SK-MEL-5 (cell line): ENCODE results near the gene DBNDD2. TPM values are rescaled to one million over a fixed set of nuclear protein-coding genes. Genes with fewer than 3 reads are reported as not detected.

Experiments
- DNase-seq: peaks from one replicate; pipeline ENCODE4 v3.0.0-alpha.2; 2016; ENCODE audit warnings: low read depth, low spot score
- in situ Hi-C: cut with HindIII; loops from 2 replicates; pipeline ENCODE4 v1.10.0; 2016; ENCODE audit warnings: low sequenced_read_pairs, high pct_unique_total_duplicates, low pct_unique_long_range_greater_than_20kb
- total RNA-seq: library from RNA; depleted of rRNA; stranded (reverse); fragments of >200 nt; shearing (Covaris generic); gene quantifications from 2 replicates; pipeline ENCODE4 v1.2.3, GENCODE V29; 2014

DBNDD2 gene
- total RNA-seq, 1 experiment from 2014 or later = 0.77 TPM

DNA sequence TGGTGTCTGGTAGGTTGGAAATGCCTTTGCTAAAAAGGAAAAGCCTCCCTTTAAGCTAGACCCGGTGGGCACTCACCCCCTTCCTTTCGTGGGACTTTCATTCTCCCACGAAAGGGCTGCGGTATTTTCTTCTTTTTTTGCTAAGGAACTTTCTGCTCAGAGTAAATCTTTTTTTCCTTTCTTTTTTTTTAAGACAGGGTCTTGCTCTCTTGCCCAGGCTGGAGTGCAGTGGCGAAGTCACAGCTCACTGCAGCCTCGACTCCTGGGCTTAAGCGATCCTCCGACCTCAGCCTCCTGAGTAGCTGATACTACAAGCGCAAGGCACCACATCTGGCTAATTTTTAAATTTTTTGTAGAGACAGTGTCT, 34.0 kb upstream of the DBNDD2 start:
- DNase-seq = no peak
- in situ Hi-C loops = no loop called here

DNA sequence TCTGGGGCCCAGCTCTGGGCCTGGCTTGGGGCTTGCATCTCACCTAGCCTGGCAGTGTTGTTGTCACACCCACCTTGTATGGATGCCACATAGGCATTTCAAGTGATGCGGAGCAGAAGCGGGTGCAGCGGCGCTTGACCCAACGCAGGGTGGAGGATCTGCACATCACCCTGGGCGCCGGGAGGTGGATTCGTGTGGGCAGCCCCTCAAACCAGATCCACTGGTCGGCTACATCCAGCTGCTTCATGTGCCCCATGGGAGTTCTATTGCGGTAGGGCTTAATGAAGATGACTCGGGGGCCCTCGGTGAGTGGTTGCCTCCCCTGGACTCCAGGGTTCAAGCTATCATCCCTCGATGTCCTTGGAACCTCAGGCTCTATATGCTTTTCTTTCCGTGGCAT, 33.1 kb upstream of the DBNDD2 start:
- no peak for DNase-seq
- in situ Hi-C loops = no loop called here

DNA sequence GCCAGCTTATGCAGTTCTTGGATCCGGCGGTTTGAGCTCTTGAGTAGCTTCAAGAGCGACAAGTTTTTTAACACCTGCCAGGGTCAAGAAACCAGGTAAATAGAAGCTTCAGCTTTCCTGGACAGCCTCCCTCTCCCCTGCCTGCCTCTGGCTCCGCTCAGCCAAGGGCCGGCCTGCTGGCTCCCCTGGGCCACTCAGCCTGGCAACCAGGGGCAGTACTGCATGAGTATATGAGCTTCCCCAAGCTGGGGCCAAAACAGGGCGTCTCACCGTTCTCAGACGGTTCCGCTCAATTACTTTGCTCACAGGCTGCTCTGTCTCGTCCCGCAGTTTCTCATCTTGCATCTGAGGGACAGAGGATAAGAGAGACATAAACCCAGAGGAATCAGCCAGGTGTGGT, 30.8 kb upstream of the DBNDD2 start:
- no peak for DNase-seq
- in situ Hi-C loops = no loop called here

GRCh38 chr20:45378191-45378590, 29.9 kb upstream of the DBNDD2 start, which contains the start of gene TP53TG5:
TSS of gene TP53TG5 (minus strand) at chr20:45378325. CDS start at chr20:45378236, 89 bp downstream.
- no peak for DNase-seq
- in situ Hi-C loops = no loop called here

DNA sequence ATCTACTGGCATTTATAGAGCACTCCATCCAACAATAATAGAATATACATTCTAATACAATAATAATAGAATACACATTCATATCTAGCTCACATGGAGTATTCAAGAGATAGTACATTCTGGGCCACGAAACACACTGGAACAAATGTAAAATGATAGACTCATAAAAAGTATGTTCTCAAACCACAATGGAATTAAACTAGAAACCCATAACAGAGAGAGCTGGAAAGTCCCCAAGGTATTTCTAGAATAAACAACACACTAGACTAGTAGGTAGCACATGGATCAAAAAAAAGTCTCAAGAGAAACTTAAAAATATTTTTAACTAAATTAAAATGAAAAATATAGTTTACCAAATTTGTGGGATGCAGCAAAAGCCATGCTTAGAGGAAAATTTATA, 20.8 kb upstream of the DBNDD2 start:
- in situ Hi-C loops = no loop called here

DNA sequence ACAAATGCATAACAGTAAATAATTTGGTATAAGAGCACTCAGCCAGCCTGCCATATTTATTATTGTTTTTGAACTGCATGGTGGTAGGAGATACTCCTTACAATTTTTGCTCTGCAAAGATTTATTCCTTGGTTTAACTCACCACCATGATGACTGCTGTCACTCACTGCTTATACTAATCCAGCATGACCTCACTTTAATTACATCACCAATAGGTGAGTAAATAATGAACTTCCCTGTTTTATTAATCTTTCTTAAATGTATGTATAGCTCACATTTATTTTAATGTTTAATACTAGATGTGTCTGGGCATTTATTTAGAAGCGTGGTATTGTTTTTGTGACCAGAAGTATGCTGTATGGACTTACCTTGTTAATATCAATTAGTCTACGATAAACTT, 17.2 kb upstream of the DBNDD2 start:
- no peak for DNase-seq
- in situ Hi-C loops = no loop called here

More for the DNA sequence above, 20.8 kb upstream of the DBNDD2 start:
- DNase-seq = no peak

- in situ Hi-C loops = no loop called here
- DNase-seq = no peak
Measured at GRCh38 chr20:45391559-45391958, 16.5 kb upstream of the DBNDD2 start.

DNA sequence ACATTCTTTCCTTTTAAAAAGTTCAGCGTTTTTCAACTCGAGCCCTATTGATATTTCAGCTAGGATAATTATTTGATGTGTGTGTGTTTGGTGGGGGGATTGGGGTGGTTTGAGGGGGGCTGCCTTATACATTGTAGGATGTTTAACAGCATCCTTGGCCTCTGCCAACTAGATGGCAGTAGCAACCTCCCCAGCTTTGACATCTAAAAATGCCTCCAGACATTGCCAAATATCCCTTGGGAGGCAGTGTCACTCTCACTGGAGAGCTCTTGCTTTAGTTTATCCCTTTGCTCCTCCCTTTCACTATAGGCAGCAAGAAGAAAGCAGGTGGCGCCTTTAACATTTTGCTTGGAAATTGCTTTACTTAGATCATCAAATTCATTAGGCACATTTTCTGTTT, 15.4 kb upstream of the DBNDD2 start:
- in situ Hi-C loops = no loop called here
- peak; percentile 22 for DNase-seq

DNA sequence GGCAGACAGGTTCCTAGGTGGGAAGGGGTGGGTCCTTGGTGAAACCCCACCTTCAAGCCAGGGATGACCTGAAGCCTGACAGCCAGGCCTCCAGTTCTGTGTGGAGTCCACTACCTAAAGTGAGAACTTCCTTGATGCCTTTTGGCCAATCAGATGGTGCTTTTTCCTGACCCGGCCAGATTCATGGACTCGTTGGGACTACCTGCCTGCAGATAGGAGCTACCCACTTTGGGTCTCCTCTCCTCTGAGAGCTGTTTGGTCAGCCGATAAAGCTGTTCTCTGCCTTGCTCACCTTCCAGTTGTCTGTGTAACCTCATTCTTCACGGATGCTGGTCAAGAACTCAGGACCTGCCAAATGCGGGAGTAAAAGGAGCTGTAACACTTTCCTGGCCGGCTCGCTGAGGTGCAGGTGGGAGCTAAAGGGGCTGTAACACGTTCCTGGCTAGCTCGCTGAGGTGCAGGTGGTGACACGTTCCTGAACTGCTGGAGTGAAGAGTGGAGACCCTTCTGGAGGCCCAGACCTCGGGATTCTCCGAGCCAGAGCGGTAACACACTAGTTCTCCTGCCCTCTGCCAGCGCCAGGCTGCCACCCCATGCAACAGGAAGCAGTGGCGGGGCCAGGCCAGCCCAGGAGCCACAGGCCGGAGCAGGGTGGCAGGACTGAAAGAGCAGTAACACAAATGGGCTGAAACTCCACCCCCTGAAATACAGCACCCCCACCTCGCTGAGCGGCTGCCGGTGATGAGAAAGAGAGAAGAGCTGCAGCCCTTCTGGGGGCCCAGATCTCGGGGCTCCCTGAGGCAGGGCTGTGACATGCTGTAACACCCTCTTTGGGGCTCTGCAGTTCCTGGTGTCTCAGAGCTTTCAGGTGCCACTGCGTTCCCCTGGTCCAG, 13.6 kb upstream of the DBNDD2 start:
- DNase-seq = no peak
- in situ Hi-C loops = no loop called here

GRCh38 chr20:45395114-45395415, 13.0 kb upstream of the DBNDD2 start:
- DNase-seq = no peak
- in situ Hi-C loops = no loop called here

GRCh38 chr20:45399018-45399417, 9.1 kb upstream of the DBNDD2 start:
- no peak for DNase-seq
- in situ Hi-C loops = no loop called here

GRCh38 chr20:45400346-45401031, 7.6 kb upstream of the DBNDD2 start:
- in situ Hi-C loops = no loop called here
- no peak for DNase-seq

- no peak for DNase-seq
- in situ Hi-C loops = no loop called here
Measured at GRCh38 chr20:45402946-45403345, 5.1 kb upstream of the DBNDD2 start.

DNA sequence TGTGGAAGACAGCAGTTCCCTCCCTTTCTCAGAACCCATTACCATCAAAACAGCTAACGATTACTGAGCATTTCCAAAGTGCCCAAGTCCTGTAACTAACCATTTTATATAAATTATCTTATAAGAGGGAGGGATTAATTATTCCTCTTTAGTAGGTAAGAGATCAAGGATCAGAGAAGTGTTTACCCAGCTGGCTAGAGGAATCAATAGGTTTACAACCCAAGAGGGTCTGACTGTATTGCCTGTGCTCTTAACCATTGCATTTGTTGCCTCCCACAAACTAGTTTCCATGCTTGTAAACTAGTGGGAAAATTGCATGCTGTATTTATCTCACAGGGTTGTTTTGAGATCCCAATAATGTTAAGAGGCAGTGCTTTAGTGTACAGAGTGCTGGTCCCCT, 3.7 kb upstream of the DBNDD2 start:
- DNase-seq = no peak
- in situ Hi-C loops = no loop called here

DNA sequence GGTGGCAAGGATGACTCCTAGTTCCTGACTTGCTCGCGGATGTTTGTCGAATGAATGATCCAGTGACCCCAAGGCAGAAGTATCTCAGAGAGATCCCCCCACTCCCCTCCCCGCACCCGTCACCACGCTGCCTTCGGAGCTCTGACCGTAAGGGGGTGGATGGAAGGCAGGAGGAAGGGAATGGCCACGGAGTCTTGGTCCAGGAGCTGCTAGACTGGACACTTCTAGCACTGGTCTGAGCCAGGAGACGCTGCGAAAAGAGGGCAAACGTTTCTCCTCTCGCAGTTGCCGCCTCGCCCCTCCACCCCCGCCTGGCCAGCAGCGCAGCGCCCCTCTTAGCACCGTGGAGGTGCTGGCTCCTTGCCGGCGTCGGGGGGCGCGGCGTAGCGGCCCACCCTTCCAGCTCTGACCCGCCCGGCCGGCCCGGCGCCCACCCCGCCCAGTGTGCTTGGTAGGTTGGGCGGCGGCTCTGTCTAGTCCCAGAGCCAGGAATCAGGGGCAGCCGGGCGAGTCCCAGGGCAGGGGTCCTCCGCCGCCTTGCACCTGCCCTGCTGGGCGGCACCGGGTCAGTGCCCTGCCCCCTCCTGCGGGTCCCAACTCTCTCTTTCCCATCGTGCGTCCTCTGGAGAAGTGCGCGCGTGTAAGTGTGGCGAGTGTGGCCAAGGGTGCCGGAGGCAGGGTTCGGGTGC, 2.4 kb upstream of the DBNDD2 start:
- no peak for DNase-seq
- in situ Hi-C loops = no loop called here

DNA sequence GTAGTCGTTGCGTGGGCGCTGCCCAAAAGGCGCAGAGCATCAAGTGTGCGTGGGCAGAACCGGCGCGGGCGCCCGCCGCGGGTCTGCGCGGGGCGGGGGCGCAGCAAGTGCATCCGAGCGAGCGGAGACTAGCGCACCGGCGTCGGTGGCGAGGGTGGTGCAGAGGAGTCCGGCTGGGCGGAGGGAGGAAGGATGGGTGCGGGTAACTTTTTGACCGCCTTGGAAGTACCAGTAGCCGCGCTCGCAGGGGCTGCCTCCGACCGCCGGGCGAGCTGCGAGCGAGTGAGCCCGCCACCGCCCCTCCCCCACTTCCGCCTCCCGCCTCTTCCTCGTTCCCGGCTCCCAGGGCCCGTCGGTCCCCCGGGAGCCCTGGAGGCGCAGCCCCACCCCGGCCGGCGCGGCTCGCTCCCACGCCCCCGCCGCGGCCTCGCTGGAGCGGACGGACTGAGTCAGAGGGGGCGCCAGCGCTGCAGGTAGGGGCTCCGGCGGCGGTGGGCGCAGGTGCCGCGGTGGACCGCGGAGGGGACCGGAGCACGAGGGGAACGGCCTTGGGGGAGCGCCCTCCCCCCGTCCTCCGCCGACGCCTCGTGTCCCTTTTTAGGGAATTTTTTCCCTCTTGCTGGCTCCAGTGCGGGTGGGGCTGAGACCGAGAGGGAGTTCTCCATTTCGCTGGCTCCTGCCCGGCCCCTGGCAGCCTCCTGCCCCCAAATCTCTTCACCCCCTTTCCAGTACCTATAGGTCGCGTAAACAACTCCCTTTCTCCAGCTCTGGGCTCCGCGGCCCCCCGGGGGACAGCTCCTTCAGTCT, 1.6 kb upstream of the DBNDD2 start:
- in situ Hi-C loops = no loop called here
- DNase-seq = peak; percentile 16

GRCh38 chr20:45407067-45407745, 883 bp upstream of the DBNDD2 start:
- no peak for DNase-seq

More at GRCh38 chr20:45407067-45407745, 883 bp upstream of the DBNDD2 start:
- in situ Hi-C loops = no loop called here
